HG02870 (cell line): ENCODE results near the gene COL9A3.

ENCODE experiments used
- ATAC-seq: cut with Tn5 transposase; IDR thresholded peaks from one replicate; pipeline ENCODE4 v1.9.1; 2021; ENCODE audit warnings: mild to moderate bottlenecking, moderate library complexity; ENCODE audit not compliant: unreplicated experiment

COL9A3 gene

GRCh38 chr20:62822239-62822787 is 5.5 kb downstream of the COL9A3 start:
- ATAC-seq = no peak

DNA sequence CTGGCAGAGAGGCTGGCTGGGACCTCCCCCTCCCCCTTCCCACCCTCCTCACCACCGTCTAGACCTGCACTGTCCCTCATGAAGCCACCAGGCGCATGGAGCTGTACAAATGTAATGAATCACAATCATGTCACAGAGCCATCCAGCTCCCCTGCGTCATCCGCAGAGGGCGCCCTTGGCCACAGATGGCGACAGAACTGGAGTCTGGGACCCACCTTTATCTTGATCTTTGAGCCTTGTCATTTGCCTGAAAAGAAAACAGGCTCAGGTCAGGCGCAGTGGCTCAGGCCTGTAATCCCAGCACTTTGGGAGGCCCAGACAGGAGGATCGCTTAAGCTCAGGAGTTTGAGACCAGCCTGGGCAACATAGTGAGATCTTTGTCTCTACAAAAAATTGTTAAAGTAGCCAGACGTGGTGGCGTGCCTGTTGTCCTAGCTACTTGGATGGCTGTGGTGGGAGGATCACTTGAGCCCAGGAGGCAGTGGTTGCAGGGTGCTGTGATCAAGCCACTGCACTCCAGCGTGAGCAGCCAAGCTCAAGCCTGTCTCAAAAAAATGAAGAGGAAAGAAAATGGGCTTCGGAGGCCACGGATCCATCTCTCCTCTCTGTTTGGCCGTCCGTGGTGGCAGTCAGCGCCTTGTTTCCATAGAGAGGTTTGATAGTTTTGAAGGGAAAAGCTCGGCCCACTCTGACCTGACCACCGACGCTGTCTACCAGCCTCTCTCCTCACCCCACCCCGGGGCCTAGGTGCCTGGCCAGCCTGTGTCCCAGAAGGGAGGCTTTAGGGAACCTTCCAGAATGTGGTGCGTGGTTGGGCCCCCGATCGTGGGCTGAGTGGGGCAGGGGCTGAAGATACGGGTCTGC is 6.2 kb downstream of the COL9A3 start:
- peak; percentile 48 for ATAC-seq

- no peak for ATAC-seq
Observed at GRCh38 chr20:62823688-62824475, 7.0 kb downstream of the COL9A3 start.

DNA sequence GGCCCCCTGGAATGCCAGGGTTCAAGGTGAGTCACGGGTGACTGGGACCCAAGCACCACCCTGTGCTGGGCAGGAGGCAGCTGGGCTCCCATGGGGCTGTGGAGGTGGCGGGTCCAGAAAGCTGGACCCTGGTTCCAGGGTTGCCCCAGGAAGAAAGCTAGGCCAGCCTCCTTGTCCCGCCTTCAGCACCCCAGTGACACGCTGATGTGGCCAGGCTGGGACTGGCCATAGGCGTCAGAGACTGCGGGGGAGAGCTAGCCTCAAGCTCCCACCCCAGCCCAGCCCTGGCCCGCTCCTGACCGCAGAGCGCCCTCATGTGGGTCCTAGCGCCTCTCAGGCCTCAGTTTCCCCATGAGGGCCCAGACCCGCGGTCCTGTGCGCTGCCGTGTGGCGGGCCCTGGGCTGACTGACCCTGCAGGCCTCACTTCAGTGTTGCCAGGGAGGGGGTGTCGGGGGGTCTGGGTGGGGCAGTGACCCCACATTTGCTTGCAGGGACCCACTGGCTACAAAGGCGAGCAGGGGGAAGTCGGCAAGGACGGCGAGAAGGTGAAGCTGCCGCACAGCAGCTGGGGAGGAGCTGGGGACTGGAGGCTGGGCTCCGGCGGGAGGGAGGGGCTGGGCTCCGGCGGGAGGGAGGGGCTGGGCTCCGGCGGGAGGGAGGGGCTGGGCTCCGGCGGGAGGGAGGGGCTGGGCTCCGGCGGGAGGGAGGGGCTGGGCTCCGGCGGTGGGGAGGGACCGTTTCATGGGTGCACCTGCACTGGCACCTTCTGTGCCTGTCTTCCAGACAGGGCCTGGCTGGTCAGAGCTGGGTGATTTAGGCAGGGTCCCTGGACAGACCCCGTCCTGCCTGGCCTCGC is 7.9 kb downstream of the COL9A3 start:
- ATAC-seq = no peak

- ATAC-seq = no peak
Observed at GRCh38 chr20:62825333-62825985, 8.6 kb downstream of the COL9A3 start.

GRCh38 chr20:62825986-62826645 is 9.3 kb downstream of the COL9A3 start:
- ATAC-seq = no peak

DNA sequence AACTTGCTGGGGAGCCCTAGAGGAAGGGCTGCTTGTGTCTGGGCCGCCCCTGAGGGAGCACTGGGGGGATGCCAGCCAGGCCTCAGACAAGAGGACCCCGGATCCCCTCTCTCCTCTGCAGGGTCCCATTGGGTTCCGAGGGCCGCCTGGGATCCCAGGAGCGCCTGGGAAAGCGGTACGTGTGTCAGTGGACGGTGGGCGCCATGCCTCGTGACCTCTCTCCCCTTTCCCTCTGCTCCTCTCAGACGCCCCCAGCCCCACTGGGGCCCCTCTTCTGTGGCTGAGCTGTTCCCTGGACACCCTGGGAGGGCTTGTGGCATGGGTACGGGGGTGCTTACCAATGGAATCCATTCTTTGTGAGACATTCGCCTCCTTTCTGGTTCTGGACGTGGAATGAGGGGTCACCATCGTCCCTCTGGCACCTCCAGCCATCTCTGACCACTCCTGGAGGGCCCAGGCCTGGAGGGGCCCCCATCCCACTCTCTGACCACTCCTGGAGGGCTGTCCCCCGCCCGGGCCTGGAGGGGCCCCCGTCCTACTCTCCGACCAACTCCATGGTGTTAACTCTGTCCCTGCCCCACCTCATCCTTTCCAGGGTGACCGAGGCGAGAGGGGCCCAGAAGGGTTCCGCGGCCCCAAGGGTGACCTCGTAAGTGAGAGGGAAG is 9.9 kb downstream of the COL9A3 start:
- ATAC-seq = no peak

GRCh38 chr20:62827311-62828038 is 10.6 kb downstream of the COL9A3 start:
- ATAC-seq = no peak

- ATAC-seq = no peak
Observed at GRCh38 chr20:62828051-62828450, 11.2 kb downstream of the COL9A3 start.

DNA sequence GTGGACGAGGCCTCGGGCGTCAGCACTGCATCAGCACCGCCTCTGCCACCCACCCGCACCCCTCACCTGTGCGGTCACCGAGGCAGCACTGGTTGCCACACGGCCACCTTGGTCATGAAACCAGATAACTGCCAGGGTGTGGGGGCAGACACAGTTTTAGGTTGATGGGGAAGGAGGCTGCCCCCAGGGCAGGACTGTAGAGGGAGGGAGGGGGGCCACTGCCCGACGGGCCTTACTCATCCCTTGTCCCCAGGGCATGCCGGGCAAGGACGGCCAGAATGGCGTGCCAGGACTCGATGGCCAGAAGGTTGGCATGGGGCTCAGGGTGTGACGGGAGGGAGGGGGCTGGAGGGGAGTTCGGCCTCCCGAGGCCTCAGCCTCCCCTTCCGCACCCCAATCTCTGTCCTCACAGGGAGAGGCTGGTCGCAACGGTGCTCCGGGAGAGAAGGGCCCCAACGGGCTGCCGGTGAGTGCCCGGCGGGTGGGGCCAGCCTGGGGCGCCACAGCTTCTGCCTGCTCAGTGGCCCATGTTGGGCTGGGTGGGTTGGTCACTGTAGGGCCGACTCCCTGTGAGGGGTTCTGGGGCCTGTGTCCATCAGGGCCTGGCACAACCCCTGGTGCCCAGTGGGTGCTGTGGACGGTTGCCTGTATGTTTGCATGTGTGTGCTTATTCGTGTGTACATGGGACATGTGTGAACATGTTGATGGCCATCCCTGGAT is 11.8 kb downstream of the COL9A3 start:
- ATAC-seq = no peak

GRCh38 chr20:62829231-62830230 is 12.7 kb downstream of the COL9A3 start:
- ATAC-seq = no peak

- no peak for ATAC-seq
Observed at GRCh38 chr20:62830251-62830650, 13.4 kb downstream of the COL9A3 start.

DNA sequence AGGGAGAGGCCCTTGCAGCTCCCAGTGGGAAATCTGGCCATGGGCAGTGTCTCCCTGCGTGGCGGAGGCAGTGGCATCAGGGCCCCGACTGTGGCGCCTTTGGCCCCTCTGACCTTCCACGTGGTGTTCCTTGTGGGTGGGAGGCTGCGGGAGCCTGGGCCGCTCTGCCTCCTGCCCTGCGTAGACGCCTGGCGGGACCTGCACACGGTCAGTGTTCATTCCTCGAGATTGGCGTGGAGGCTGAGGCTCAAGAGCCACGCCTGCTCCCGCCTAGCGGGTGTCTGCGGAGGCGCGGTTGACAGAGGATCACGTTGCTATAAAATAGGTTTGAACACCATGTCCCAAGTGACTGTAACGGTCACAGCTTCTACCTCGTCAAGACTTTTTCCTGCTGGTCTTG is 14.0 kb downstream of the COL9A3 start:
- no peak for ATAC-seq

- no peak for ATAC-seq
Observed at GRCh38 chr20:62831361-62831788, 14.5 kb downstream of the COL9A3 start.

DNA sequence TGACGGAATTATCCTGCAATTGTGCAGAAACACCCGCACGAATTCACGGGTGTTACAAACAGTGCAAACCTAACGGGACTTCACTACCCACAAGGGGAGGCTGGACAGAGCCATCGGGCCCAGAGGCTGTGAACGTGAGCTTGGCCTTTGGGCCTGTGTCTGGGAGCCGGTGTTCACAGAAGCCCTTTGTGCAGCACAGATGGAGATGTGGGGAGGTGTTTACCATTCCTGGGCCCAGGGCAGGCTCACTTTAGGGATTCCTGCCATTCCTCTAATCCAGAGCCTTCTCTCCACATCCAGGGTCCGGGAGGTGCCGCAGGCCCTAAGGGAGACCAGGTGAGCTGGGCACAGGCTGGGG is 15.0 kb downstream of the COL9A3 start:
- no peak for ATAC-seq

GRCh38 chr20:62832212-62832922 is 15.5 kb downstream of the COL9A3 start:
- ATAC-seq = peak; percentile 50
